Upper lobe of left lung (tissue), 6 donors: ENCODE measurements around the gene SPAG16. TPM values are rescaled to one million over a fixed set of nuclear protein-coding genes. Genes with fewer than 3 reads are reported as not detected.
"Not testable (repeated sequence)": the region's sequence is repeated elsewhere in the genome, so short reads cannot be mapped to it uniquely, and the experiment has no call there.

Experiments
- ATAC-seq, 2 donors: fragments of 200-7000 bp; cut with Tn5 transposase; one replicate each; pipeline ENCODE4 v1.9.1; 2022; ENCODE audit warnings: mild to moderate bottlenecking in 2 of 2, moderate library complexity in 2 of 2; ENCODE audit not compliant: low FRiP score in 2 of 2
- DNase-seq, 2 donors: peaks; one replicate each; pipeline ENCODE4 v3.0.0-alpha.2; 2019 to 2020
- H3K27ac ChIP-seq, 4 donors: fragments of 200-600 bp; sonication (generic); one replicate each; pipeline ENCODE4 v1.5.1; 2016 to 2019
- H3K27me3 ChIP-seq, 4 donors: fragments of 200-600 bp; sonication (generic); one replicate each; pipeline ENCODE4 v1.5.1; 2017 to 2019
- H3K36me3 ChIP-seq, 4 donors: fragments of 200-600 bp; sonication (generic); one replicate each; pipeline ENCODE4 v1.5.1; 2016 to 2019
- H3K4me1 ChIP-seq, 4 donors: fragments of 200-600 bp; sonication (generic); one replicate each; pipeline ENCODE4 v1.5.1; 2018 to 2019
- H3K4me3 ChIP-seq, 4 donors: fragments of 200-600 bp; sonication (generic); one replicate each; pipeline ENCODE4 v1.5.1; 2017 to 2019; ENCODE audit warnings: mild to moderate bottlenecking in 2 of 4, moderate library complexity in 1 of 4
- H3K9me3 ChIP-seq, 4 donors: fragments of 200-600 bp; sonication (generic); one replicate each; pipeline ENCODE4 v1.5.1; 2018 to 2019
- EP300 ChIP-seq, 4 donors: sonication (generic); formaldehyde crosslinking; IDR thresholded peaks; one replicate each; pipeline ENCODE4 v1.5.1; 2017; ENCODE audit warnings: antibody characterized with exemption in 4 of 4, control low read depth in 2 of 4
- POLR2A ChIP-seq, 4 donors: fragments of 450-650 bp; IDR thresholded peaks; one replicate each; pipeline ENCODE4 v1.5.1; 2016 to 2017; ENCODE audit warnings: antibody characterized with exemption in 4 of 4, mild to moderate bottlenecking in 2 of 4
- POLR2AphosphoS5 ChIP-seq, 2 donors: sonication (generic); formaldehyde crosslinking; IDR thresholded peaks; one replicate each; pipeline ENCODE4 v1.5.1; 2017; ENCODE audit warnings: antibody characterized with exemption in 2 of 2
- WGBS, 2 donors: methylation state at CpG; one replicate each; pipeline ENCODE4 v1.1.5; 2017 to 2018; 5-methylcytosine and 5-hydroxymethylcytosine counted together
- total RNA-seq, 6 donors: library from RNA; depleted of rRNA in 4 of 6; stranded (reverse); fragments of >200 nt in 4 of 6; gene quantifications; one replicate each; pipeline versions ENCODE4 v1.1.0 to v1.2.1, GENCODE V29; 2016 to 2021
- TF ChIP-seq, protein P1 (sequence below), 6 experiments: fragments of 450-650 bp in 4 of 6; fragments of 200-600 bp in 2 of 6; sonication (generic) in 2 of 6; IDR thresholded peaks; one replicate each; pipeline ENCODE4 v1.5.1; 2016 to 2019; ENCODE audit warnings: antibody characterized with exemption in 6 of 6
- donor health status: DM: no; HTN: no; CAD: no; lungs with moderate emphysema.
- donor health status: DM: no; HTN: yes; CAD: no; lungs with severe emphysema.

Gene SPAG16
- total RNA-seq, 6 donors from 2014 or later: 9.7 to 65.0 (median 12.9) TPM

DNA sequence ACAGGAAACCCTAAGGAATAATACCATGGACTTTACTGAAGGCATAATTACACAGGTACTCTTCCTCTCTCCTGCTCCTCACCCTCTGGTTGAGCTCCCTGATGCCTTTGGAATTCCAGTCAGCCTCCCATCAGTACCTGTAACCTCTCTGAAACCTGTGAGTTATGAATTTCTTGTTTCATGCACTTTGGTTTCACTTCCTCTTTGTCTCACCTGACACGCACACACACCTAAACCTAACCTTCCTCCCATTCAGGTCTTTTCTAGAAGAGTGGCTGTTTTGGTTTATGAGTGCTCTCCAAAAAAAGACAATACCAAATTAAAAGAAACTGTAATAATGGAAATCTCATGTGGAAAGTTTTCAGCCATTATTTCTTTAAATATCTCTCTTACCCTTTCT is 675.3 kb downstream of the SPAG16 start:
- TF ChIP-seq POLR2AphosphoS5 (IDR thresholded peaks at IDR 0.05) (no peak), EP300 (IDR thresholded peaks at IDR 0.05) (no peak), POLR2A (IDR thresholded peaks at IDR 0.05) (no peak)
- TF ChIP-seq, protein P1, sequence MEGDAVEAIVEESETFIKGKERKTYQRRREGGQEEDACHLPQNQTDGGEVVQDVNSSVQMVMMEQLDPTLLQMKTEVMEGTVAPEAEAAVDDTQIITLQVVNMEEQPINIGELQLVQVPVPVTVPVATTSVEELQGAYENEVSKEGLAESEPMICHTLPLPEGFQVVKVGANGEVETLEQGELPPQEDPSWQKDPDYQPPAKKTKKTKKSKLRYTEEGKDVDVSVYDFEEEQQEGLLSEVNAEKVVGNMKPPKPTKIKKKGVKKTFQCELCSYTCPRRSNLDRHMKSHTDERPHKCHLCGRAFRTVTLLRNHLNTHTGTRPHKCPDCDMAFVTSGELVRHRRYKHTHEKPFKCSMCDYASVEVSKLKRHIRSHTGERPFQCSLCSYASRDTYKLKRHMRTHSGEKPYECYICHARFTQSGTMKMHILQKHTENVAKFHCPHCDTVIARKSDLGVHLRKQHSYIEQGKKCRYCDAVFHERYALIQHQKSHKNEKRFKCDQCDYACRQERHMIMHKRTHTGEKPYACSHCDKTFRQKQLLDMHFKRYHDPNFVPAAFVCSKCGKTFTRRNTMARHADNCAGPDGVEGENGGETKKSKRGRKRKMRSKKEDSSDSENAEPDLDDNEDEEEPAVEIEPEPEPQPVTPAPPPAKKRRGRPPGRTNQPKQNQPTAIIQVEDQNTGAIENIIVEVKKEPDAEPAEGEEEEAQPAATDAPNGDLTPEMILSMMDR (IDR thresholded peaks at IDR 0.05): no peak
- DNase-seq (no peak), ATAC-seq (no peak)
- H3K4me3 ChIP-seq: no peak overlapping the region
- no peaks in the 10 kb centered on the region for H3K36me3 ChIP-seq
- WGBS, 2 donors: 79 to 81% methylated on average over 1 of the region's 1 CpG
- H3K27ac ChIP-seq: no peak overlapping the region
- H3K27me3 ChIP-seq: no peaks in the 10 kb centered on the region
- H3K4me1 ChIP-seq: no peaks in the 10 kb centered on the region
- no peaks in the 10 kb centered on the region for H3K9me3 ChIP-seq

- no peaks in the 10 kb centered on the region for H3K27me3 ChIP-seq
- ATAC-seq (no peak), DNase-seq (no peak)
- no peaks in the 10 kb centered on the region for H3K36me3 ChIP-seq
- no peak overlapping the region for H3K4me3 ChIP-seq
- H3K9me3 ChIP-seq: no peaks in the 10 kb centered on the region
- H3K4me1 ChIP-seq: no peaks in the 10 kb centered on the region
- no peak overlapping the region for H3K27ac ChIP-seq
- no peak for TF ChIP-seq EP300 (IDR thresholded peaks at IDR 0.05)
These were observed 687.3 kb downstream of the SPAG16 start for GRCh38 chr2:213971536-213971935.

DNA sequence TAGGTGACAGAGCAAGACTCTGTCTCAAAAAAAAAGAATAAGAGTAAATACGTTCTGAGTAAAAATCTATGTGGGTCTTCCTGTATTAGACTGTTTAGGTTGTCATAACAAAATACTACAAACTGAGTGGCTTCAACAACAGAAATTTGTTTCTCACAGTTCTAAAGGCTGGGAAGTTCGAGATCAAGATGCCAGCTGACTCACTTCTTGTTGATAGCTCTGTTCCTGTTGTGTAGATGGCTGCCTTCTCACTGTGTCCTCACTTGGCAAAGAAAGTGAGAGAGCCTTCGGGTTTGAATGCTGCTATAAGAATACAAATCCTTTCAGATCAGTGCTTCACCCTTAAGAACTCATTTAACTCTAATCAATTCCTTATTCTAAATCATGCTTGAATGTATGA is 696.6 kb downstream of the SPAG16 start:
- no peak for TF ChIP-seq POLR2A (IDR thresholded peaks at IDR 0.05)
- Histone ChIP-seq H3K9me3 (no peaks in the 10 kb centered on the region), H3K4me1 (no peaks in the 10 kb centered on the region), H3K36me3 (no peaks in the 10 kb centered on the region), H3K27me3 (no peaks in the 10 kb centered on the region), H3K27ac (no peak overlapping the region), H3K4me3 (no peak overlapping the region)
- no peak for ATAC-seq
- WGBS, 2 donors: 59 to 70% methylated on average over 3 of the region's 3 CpGs
- no peak for DNase-seq

- TF ChIP-seq EP300 (IDR thresholded peaks at IDR 0.05) (no peak), POLR2AphosphoS5 (IDR thresholded peaks at IDR 0.05) (no peak), POLR2A (IDR thresholded peaks at IDR 0.05) (no peak)
- TF ChIP-seq, protein P1 (IDR thresholded peaks at IDR 0.05): no peak
- DNase-seq (no peak), ATAC-seq (no peak)
- Histone ChIP-seq H3K27ac (no peak overlapping the region), H3K4me1 (no peaks in the 10 kb centered on the region), H3K4me3 (no peak overlapping the region), H3K36me3 (no peaks in the 10 kb centered on the region), H3K27me3 (no peaks in the 10 kb centered on the region), H3K9me3 (no peaks in the 10 kb centered on the region)
- WGBS, 2 donors: 92 to 95% methylated on average over 3 of the region's 3 CpGs
These were observed 704.9 kb downstream of the SPAG16 start for GRCh38 chr2:213989207-213989606.

- H3K27me3 ChIP-seq: no peaks in the 10 kb centered on the region
- no peak overlapping the region for H3K4me3 ChIP-seq
- no peaks in the 10 kb centered on the region for H3K9me3 ChIP-seq
- WGBS, 2 donors: 88% methylated on average over 5 of the region's 5 CpGs
- TF ChIP-seq POLR2AphosphoS5 (IDR thresholded peaks at IDR 0.05): no peak
- TF ChIP-seq, protein P1 (IDR thresholded peaks at IDR 0.05): no peak
- no peak for TF ChIP-seq POLR2A (IDR thresholded peaks at IDR 0.05)
- TF ChIP-seq EP300 (IDR thresholded peaks at IDR 0.05): no peak
- no peaks in the 10 kb centered on the region for H3K4me1 ChIP-seq
- no peak overlapping the region for H3K27ac ChIP-seq
- no peak for ATAC-seq
- no peaks in the 10 kb centered on the region for H3K36me3 ChIP-seq
- no peak for DNase-seq
These were observed 707.3 kb downstream of the SPAG16 start for GRCh38 chr2:213991453-213992108.

GRCh38 chr2:213995400-213996105 is 711.3 kb downstream of the SPAG16 start:
- no peak for ATAC-seq
- Histone ChIP-seq H3K4me3 (no peak overlapping the region), H3K27me3 (no peaks in the 10 kb centered on the region), H3K36me3 (no peaks in the 10 kb centered on the region), H3K27ac (no peak overlapping the region), H3K4me1 (no peaks in the 10 kb centered on the region), H3K9me3 (no peaks in the 10 kb centered on the region)
- DNase-seq: no peak
- TF ChIP-seq POLR2A (IDR thresholded peaks at IDR 0.05) (no peak), EP300 (IDR thresholded peaks at IDR 0.05) (no peak), POLR2AphosphoS5 (IDR thresholded peaks at IDR 0.05) (no peak)
- TF ChIP-seq, protein P1 (IDR thresholded peaks at IDR 0.05): no peak
- WGBS, 2 donors: 62 to 87% methylated on average over 1 of the region's 1 CpG

GRCh38 chr2:213998976-213999375 is 714.7 kb downstream of the SPAG16 start:
- not testable (repeated sequence) for H3K4me1 ChIP-seq, ATAC-seq, DNase-seq, H3K27ac ChIP-seq, H3K27me3 ChIP-seq, H3K4me3 ChIP-seq, H3K9me3 ChIP-seq, H3K36me3 ChIP-seq
- 52 to 57% methylated on average over 3 of the region's 3 CpGs for WGBS, 2 donors
